GM21619 (cell line): Measurements from ENCODE around the gene PLA2G2C.

Source experiments
- ATAC-seq: cut with Tn5 transposase; IDR thresholded peaks from one replicate; pipeline ENCODE4 v1.9.1; 2021; ENCODE audit not compliant: unreplicated experiment

PLA2G2C gene

GRCh38 chr1:20158358-20159070, 27.8 kb downstream of the PLA2G2C start:
- ATAC-seq = no peak

- no peak for ATAC-seq
Observed at GRCh38 chr1:20154301-20154831, 32.0 kb downstream of the PLA2G2C start.

- ATAC-seq = no peak
Observed at GRCh38 chr1:20153000-20153418, 33.3 kb downstream of the PLA2G2C start.

- no peak for ATAC-seq
Observed at GRCh38 chr1:20152599-20152930, 33.8 kb downstream of the PLA2G2C start.

- peak; percentile 66 for ATAC-seq
Observed at GRCh38 chr1:20151906-20152598, 34.3 kb downstream of the PLA2G2C start.

- ATAC-seq = no peak
Observed at GRCh38 chr1:20150969-20151368, 35.3 kb downstream of the PLA2G2C start.

- no peak for ATAC-seq
Observed at GRCh38 chr1:20150326-20150705, 36.0 kb downstream of the PLA2G2C start.

- ATAC-seq = no peak
Observed at GRCh38 chr1:20149601-20150325, 36.6 kb downstream of the PLA2G2C start.

GRCh38 chr1:20148571-20149500, 37.5 kb downstream of the PLA2G2C start:
- no peak for ATAC-seq

GRCh38 chr1:20147846-20148570, 38.3 kb downstream of the PLA2G2C start:
- no peak for ATAC-seq

GRCh38 chr1:20143734-20144565, 42.4 kb downstream of the PLA2G2C start:
- ATAC-seq = no peak

- ATAC-seq = no peak
Observed at GRCh38 chr1:20143318-20143717, 43.0 kb downstream of the PLA2G2C start.

- no peak for ATAC-seq
Observed at GRCh38 chr1:20142001-20142710, 44.2 kb downstream of the PLA2G2C start.

- no peak for ATAC-seq
Observed at GRCh38 chr1:20141466-20141865, 44.9 kb downstream of the PLA2G2C start.

GRCh38 chr1:20141001-20141400, 45.3 kb downstream of the PLA2G2C start:
- no peak for ATAC-seq

- no peak for ATAC-seq
Observed at GRCh38 chr1:20139776-20140612, 46.3 kb downstream of the PLA2G2C start.

- no peak for ATAC-seq
Observed at GRCh38 chr1:20138961-20139550, 47.3 kb downstream of the PLA2G2C start, which contains the start of gene PLA2G2F. Gene PLA2G2F, plus strand, starts transcription at chr1:20139323. Its CDS starts 105 bp downstream, at chr1:20139428.
